Thyroid gland (tissue), 4 donors: ENCODE results near the gene STAMBPL1. TPM values are rescaled to one million over a fixed set of nuclear protein-coding genes. Genes with fewer than 3 reads are reported as not detected.

Experiments
- DNase-seq, 2 donors: peaks; one replicate each; pipeline ENCODE4 v3.0.0-alpha.2; 2019
- H3K27ac ChIP-seq, 3 donors: fragments of 200-600 bp; sonication (generic); 1 replicate in 2 of 3; 2 replicates in 1 of 3; pipeline ENCODE4 v1.5.1; 2016 to 2019; ENCODE audit warnings: mild to moderate bottlenecking in 1 of 3, moderate library complexity in 1 of 3
- H3K27me3 ChIP-seq: fragments of 200-600 bp; sonication (generic); one replicate; pipeline ENCODE4 v1.5.1; 2019
- H3K36me3 ChIP-seq, 2 donors: fragments of 200-600 bp; sonication (generic); one replicate each; pipeline ENCODE4 v1.5.1; 2016 to 2019
- H3K4me1 ChIP-seq, 2 donors: fragments of 200-600 bp; sonication (generic); one replicate each; pipeline ENCODE4 v1.5.1; 2017 to 2019
- H3K4me3 ChIP-seq, 3 donors: fragments of 200-600 bp; sonication (generic); replicated peaks in 1 of 3; 1 replicate in 2 of 3; 2 replicates in 1 of 3; pipeline ENCODE4 v1.5.1; 2016; ENCODE audit warnings: mild to moderate bottlenecking in 1 of 3
- H3K9me3 ChIP-seq: fragments of 200-600 bp; sonication (generic); one replicate; pipeline ENCODE4 v1.5.1; 2017
- POLR2A ChIP-seq, 2 donors: fragments of 450-650 bp; IDR thresholded peaks; one replicate each; pipeline ENCODE4 v1.6.1; 2017; ENCODE audit warnings: antibody characterized with exemption in 2 of 2, mild to moderate bottlenecking in 2 of 2, moderate library complexity in 1 of 2
- WGBS, 2 donors: methylation state at CpG; one replicate each; pipeline ENCODE4 v1.1.5; 2017; 5-methylcytosine and 5-hydroxymethylcytosine counted together
- intact Hi-C: fragments of 100-400 bp; cut with DNase I; formaldehyde crosslinking; loops from one replicate; pipeline ENCODE4 v1.15.1; 2023
- total RNA-seq, 4 donors: library from RNA; depleted of rRNA; stranded (reverse); fragments of >200 nt; gene quantifications; one replicate each; pipeline ENCODE4 v1.2.3, GENCODE V29; 2016
- TF ChIP-seq, protein P1 (sequence below), 6 experiments: fragments of 200-600 bp in 3 of 6; fragments of 450-650 bp in 3 of 6; sonication (generic) in 3 of 6; IDR thresholded peaks; one replicate each; pipeline ENCODE4 v1.5.1; 2016 to 2019; ENCODE audit warnings: antibody characterized with exemption in 6 of 6, mild to moderate bottlenecking in 2 of 6, inconsistent platforms in 1 of 6, moderate library complexity in 1 of 6

The STAMBPL1 gene
- total RNA-seq, 4 donors from 2014 or later = 0.63 to 6.2 (median 5.7) TPM

DNA sequence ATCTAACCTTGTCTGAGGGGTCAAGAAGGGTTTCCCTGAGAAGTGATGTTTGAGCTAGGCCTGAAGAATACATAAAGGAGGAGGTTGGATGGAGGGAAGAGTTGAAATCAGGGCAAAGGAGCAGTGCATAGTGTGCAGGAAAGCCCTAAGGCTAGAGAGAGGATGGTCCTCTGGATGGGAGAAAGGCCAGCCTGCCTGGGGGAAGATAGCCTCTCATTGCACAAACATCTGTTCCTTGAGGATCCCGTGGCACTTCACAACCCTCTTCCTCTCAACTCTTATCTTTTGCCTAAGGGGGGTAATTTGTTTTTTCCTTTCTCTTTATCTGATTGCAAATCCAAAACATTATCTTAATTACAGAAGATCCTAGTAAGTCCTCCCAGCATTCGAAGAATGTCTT is 35.7 kb downstream of the STAMBPL1 start:
- no peaks in the 10 kb centered on the region for H3K36me3 ChIP-seq
- no peak overlapping the region for H3K27ac ChIP-seq
- TF ChIP-seq, protein P1, sequence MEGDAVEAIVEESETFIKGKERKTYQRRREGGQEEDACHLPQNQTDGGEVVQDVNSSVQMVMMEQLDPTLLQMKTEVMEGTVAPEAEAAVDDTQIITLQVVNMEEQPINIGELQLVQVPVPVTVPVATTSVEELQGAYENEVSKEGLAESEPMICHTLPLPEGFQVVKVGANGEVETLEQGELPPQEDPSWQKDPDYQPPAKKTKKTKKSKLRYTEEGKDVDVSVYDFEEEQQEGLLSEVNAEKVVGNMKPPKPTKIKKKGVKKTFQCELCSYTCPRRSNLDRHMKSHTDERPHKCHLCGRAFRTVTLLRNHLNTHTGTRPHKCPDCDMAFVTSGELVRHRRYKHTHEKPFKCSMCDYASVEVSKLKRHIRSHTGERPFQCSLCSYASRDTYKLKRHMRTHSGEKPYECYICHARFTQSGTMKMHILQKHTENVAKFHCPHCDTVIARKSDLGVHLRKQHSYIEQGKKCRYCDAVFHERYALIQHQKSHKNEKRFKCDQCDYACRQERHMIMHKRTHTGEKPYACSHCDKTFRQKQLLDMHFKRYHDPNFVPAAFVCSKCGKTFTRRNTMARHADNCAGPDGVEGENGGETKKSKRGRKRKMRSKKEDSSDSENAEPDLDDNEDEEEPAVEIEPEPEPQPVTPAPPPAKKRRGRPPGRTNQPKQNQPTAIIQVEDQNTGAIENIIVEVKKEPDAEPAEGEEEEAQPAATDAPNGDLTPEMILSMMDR (IDR thresholded peaks at IDR 0.05) = no peak
- no peak for TF ChIP-seq POLR2A (IDR thresholded peaks at IDR 0.05)
- no peak for DNase-seq
- H3K9me3 ChIP-seq = no peaks in the 10 kb centered on the region
- H3K4me3 ChIP-seq = no peak overlapping the region
- WGBS, 2 donors = 81 to 83% methylated on average over 2 of the region's 2 CpGs
- no peaks in the 10 kb centered on the region for H3K27me3 ChIP-seq
- H3K4me1 ChIP-seq = peaks cover 3 to 4% of the 10 kb centered on the region in 2 donors
- intact Hi-C loops = no loop called here

DNA sequence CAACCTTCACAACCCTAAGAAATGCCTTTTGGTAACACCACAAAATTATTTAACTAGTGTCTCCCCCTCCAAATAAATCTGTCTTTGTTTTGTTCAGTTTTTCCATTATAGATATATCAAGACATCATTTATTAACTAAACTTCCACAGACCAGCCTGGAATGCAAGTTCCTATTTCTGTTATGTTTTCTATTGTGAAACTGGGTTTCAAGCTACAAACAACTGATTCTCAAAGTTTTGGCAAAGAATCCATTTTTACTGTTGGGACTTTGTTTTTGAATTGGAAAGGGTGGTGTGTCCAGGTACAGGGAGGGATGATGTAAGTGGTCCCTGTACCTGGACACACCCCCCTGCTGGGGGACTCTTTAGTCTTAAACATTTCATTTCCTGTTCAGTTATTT is 36.2 kb downstream of the STAMBPL1 start:
- intact Hi-C loops = no loop called here
- Histone ChIP-seq H3K27me3 (no peaks in the 10 kb centered on the region), H3K27ac (no peak overlapping the region), H3K4me3 (no peak overlapping the region), H3K9me3 (no peaks in the 10 kb centered on the region), H3K4me1 (peaks cover 7 to 8% of the 10 kb centered on the region in 2 donors), H3K36me3 (no peaks in the 10 kb centered on the region)
- TF ChIP-seq, protein P1 (IDR thresholded peaks at IDR 0.05) = no peak
- no peak for TF ChIP-seq POLR2A (IDR thresholded peaks at IDR 0.05)
- no peak for DNase-seq

DNA sequence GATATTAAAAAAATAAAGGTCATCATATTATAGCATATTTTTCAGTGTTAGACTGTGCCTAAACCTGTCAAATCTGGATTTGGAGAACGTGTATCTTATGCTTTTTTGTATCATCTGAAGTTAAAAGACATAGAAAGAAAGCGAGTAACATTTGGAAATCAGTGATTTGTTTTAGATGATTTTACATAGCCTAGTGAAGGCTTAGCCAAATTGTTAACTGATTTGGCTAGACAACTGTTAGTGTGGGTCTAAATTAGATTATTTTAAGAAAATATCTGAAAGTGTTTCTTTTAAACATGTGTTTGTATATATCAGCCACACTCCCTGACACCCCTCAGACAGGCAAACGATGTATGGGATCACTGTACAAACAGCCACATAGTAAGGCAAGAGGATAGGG is 36.9 kb downstream of the STAMBPL1 start:
- no peak for DNase-seq
- Histone ChIP-seq H3K4me3 (no peak overlapping the region), H3K4me1 (peaks cover 9 to 11% of the 10 kb centered on the region in 2 donors), H3K27me3 (no peaks in the 10 kb centered on the region), H3K9me3 (no peaks in the 10 kb centered on the region), H3K36me3 (no peaks in the 10 kb centered on the region), H3K27ac (no peak overlapping the region)
- 83 to 90% methylated on average over 3 of the region's 3 CpGs for WGBS, 2 donors
- TF ChIP-seq POLR2A (IDR thresholded peaks at IDR 0.05) = no peak
- TF ChIP-seq, protein P1 (IDR thresholded peaks at IDR 0.05) = no peak
- intact Hi-C loops = no loop called here

DNA sequence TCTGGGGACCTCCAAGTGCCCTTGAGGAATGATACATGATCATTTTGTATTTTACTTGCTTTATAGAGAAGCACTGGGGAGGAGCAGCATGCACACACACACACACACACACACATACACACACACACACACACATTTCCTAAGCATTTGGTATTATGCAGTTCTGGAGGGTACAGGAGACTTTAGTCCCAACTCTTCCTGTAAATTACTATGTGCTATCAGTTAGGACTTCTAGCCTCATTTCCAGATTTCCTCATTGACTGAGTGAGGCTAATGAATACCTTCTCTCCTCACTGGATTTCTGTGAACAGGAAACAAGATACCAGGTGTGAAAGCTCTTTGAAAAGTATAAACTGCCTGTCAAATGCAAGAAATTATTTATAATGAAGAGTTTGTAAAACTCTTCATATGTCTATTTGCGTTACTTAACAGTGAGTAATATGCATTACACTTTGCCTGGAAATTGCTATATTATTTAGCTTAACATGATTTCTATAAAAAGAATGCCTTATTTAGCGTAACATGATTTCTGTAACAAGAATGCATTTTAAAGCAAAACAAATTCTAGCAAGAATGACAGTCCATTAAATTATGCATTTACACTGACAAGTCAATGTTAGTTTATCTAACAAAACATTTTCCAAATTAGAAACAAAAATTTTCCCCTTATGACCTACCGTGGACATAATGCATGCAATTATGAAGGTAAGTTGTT is 38.3 kb downstream of the STAMBPL1 start:
- Histone ChIP-seq H3K36me3 (no peaks in the 10 kb centered on the region), H3K27ac (no peak overlapping the region), H3K27me3 (no peaks in the 10 kb centered on the region), H3K4me3 (no peak overlapping the region), H3K4me1 (peaks cover 9 to 11% of the 10 kb centered on the region in 2 donors), H3K9me3 (no peaks in the 10 kb centered on the region)
- no peak for DNase-seq
- 95 to 98% methylated on average over 3 of the region's 3 CpGs for WGBS, 2 donors
- intact Hi-C loops = no loop called here
- no peak for TF ChIP-seq POLR2A (IDR thresholded peaks at IDR 0.05)
- TF ChIP-seq, protein P1 (IDR thresholded peaks at IDR 0.05) = no peak

DNA sequence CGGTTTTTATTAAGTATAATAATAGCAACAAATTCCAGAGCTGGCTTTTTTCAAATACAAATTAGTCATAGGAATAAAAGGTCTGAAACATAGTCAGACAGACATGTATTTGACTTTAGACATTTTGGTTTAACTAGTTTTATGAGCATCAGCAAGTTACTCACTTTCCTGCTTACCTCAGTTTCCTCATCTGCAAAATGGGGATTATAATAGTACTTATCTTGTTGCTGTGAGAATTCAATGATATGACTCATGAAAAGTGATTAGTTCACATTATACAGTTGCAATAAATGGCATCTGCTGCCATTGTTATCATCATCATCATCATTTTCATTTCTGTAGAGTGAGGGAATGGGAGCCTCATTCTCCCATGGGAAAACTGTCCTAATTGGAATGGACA is 39.0 kb downstream of the STAMBPL1 start:
- intact Hi-C loops = no loop called here
- Histone ChIP-seq H3K9me3 (no peaks in the 10 kb centered on the region), H3K4me1 (peaks cover 9 to 11% of the 10 kb centered on the region in 2 donors)

More for the DNA sequence above, 39.0 kb downstream of the STAMBPL1 start:
- Histone ChIP-seq H3K27me3 (no peaks in the 10 kb centered on the region), H3K4me3 (no peak overlapping the region), H3K36me3 (no peaks in the 10 kb centered on the region), H3K27ac (no peak overlapping the region)
- WGBS, 2 donors = 88 to 90% methylated on average over 1 of the region's 1 CpG
- TF ChIP-seq, protein P1 (IDR thresholded peaks at IDR 0.05) = no peak
- TF ChIP-seq POLR2A (IDR thresholded peaks at IDR 0.05) = no peak
- DNase-seq = no peak
